IMR-90 (cell line): ENCODE results near the gene GNG12. TPM values are rescaled to one million over a fixed set of nuclear protein-coding genes. Genes with fewer than 3 reads are reported as not detected.

Experiments
- ATAC-seq: fragments of 200-7000 bp; cut with Tn5 transposase; 2 replicates; pipeline ENCODE4 v1.9.1; 2020; ENCODE audit warnings: low read depth, mild to moderate bottlenecking, moderate library complexity
- BruUV-seq: library from RNA; stranded (reverse); fragments of 400-500 nt; replicated peaks from 2 replicates; lab custom pipeline; 2021; lab: Mats Ljungman, UMichigan
- CTCF ChIA-PET: fragments of 300-600 bp; formaldehyde crosslinking; extraction: SDS; loops from one replicate; lab custom pipeline; 2021; ENCODE audit warnings: antibody characterized with exemption; lab: Yijun Ruan, JAX
- POLR2A ChIA-PET: fragments of 300-600 bp; sonication (Branson Sonifier 250); formaldehyde crosslinking; loops from one replicate; lab custom pipeline; 2022; ENCODE audit warnings: antibody characterized with exemption; ENCODE audit not compliant: unreplicated experiment; lab: Charles Lee
- DNase-seq: peaks from one replicate; pipeline ENCODE4 v3.0.0; 2013
- H2AFZ ChIP-seq: replicated peaks from 2 replicates; pipeline ENCODE3; 2013; ENCODE audit warnings: low read length, mild to moderate bottlenecking; ENCODE audit not compliant: poor library complexity
- H2AK5ac ChIP-seq: 2 replicates; pipeline ENCODE4 v1.6.1; 2013; ENCODE audit warnings: low read depth, low read length, inconsistent platforms
- H2AK9ac ChIP-seq: replicated peaks from 2 replicates; pipeline ENCODE3; 2013; ENCODE audit warnings: mild to moderate bottlenecking, low read depth, low read length, moderate library complexity; ENCODE audit not compliant: poor library complexity
- H2BK120ac ChIP-seq: 2 replicates; pipeline ENCODE4 v1.6.1; 2013; ENCODE audit warnings: low read depth, low read length, inconsistent platforms
- H2BK15ac ChIP-seq: 3 replicates; pipeline ENCODE4 v1.6.1; 2013; ENCODE audit warnings: low read depth, low read length, inconsistent platforms
- H2BK20ac ChIP-seq: 2 replicates; pipeline ENCODE4 v1.6.1; 2013; ENCODE audit warnings: low read depth, mild to moderate bottlenecking, inconsistent platforms, low read length, moderate library complexity
- H2BK5ac ChIP-seq: 2 replicates; pipeline ENCODE4 v1.6.1; 2013; ENCODE audit warnings: mild to moderate bottlenecking, low read depth, low read length, inconsistent platforms; ENCODE audit not compliant: poor library complexity, severe bottlenecking
- H3K14ac ChIP-seq: replicated peaks from 2 replicates; pipeline ENCODE4 v1.6.1; 2013; ENCODE audit warnings: low read depth, low read length, inconsistent platforms
- H3K18ac ChIP-seq: 2 replicates; pipeline ENCODE4 v1.6.1; 2013; ENCODE audit warnings: low read depth, low read length, control low read depth
- H3K23ac ChIP-seq: 2 replicates; pipeline ENCODE4 v1.6.1; 2013; ENCODE audit warnings: low read depth, low read length, inconsistent platforms
- H3K27ac ChIP-seq: 2 replicates; pipeline ENCODE4 v1.5.1; 2013; ENCODE audit warnings: mild to moderate bottlenecking, control low read depth, low read length; ENCODE audit not compliant: insufficient read depth
- H3K27me3 ChIP-seq: 2 replicates; pipeline ENCODE4 v1.6.1; 2013; ENCODE audit warnings: low read length; ENCODE audit not compliant: control insufficient read depth, insufficient read depth
- H3K36me3 ChIP-seq: 2 replicates; pipeline ENCODE4 v1.6.1; 2013; ENCODE audit warnings: low read length, mixed read lengths; ENCODE audit not compliant: control insufficient read depth, insufficient read depth
- H3K4ac ChIP-seq: 2 replicates; pipeline ENCODE4 v1.6.1; 2013; ENCODE audit warnings: low read depth, low read length, inconsistent platforms
- H3K4me1 ChIP-seq: 2 replicates; pipeline ENCODE4 v1.6.1; 2013; ENCODE audit warnings: low read length, mixed read lengths; ENCODE audit not compliant: control insufficient read depth, insufficient read depth
- H3K4me2 ChIP-seq: 2 replicates; pipeline ENCODE4 v1.6.1; 2013; ENCODE audit warnings: low read depth, mild to moderate bottlenecking, control low read depth, low read length, moderate library complexity
- H3K4me3 ChIP-seq: 2 replicates; pipeline ENCODE4 v1.5.1; 2013; ENCODE audit warnings: low read depth, mild to moderate bottlenecking, control low read depth, low read length, moderate library complexity; ENCODE audit not compliant: insufficient read depth
- H3K56ac ChIP-seq: 2 replicates; pipeline ENCODE4 v1.6.1; 2013; ENCODE audit warnings: low read length, inconsistent platforms; ENCODE audit not compliant: insufficient read depth; ENCODE audit errors: extremely low read depth
- H3K79me1 ChIP-seq, 2 experiments: 2 replicates each; pipeline ENCODE4 v1.6.1; 2013; ENCODE audit warnings: low read length in 2 of 2, inconsistent platforms in 1 of 2, low read depth in 1 of 2
- H3K9ac ChIP-seq: 2 replicates; pipeline ENCODE4 v1.6.1; 2013; ENCODE audit warnings: low read depth, low read length, control low read depth
- H3K9me1 ChIP-seq: 2 replicates; pipeline ENCODE4 v1.6.1; 2013; ENCODE audit warnings: low read length, inconsistent platforms; ENCODE audit not compliant: insufficient read depth
- H3K9me3 ChIP-seq: 2 replicates; pipeline ENCODE4 v1.6.1; 2013; ENCODE audit warnings: low read length; ENCODE audit not compliant: control insufficient read depth, insufficient read depth
- H4K20me1 ChIP-seq: 2 replicates; pipeline ENCODE4 v1.6.1; 2013; ENCODE audit warnings: low read length, inconsistent platforms; ENCODE audit not compliant: insufficient read depth
- H4K5ac ChIP-seq: 2 replicates; pipeline ENCODE4 v1.6.1; 2013; ENCODE audit warnings: mild to moderate bottlenecking, low read depth, low read length, control low read depth
- H4K8ac ChIP-seq, 2 experiments: 2 replicates each; pipeline ENCODE4 v1.6.1; 2013; ENCODE audit warnings: low read depth in 2 of 2, low read length in 2 of 2, control low read depth in 1 of 2, inconsistent platforms in 1 of 2
- H4K91ac ChIP-seq: 2 replicates; pipeline ENCODE4 v1.6.1; 2013; ENCODE audit warnings: low read depth, low read length, inconsistent platforms; ENCODE audit not compliant: insufficient read depth
- BHLHE40 ChIP-seq: fragments of 150-350 bp; IDR thresholded peaks from 2 replicates; pipeline ENCODE4 v1.6.1; 2016; ENCODE audit warnings: mild to moderate bottlenecking, low read depth, low read length
- CEBPB ChIP-seq: IDR thresholded peaks from 2 replicates; pipeline ENCODE4 v1.6.1; 2012; ENCODE audit warnings: low read depth, low read length, improper control_type of control experiment
- CHD1 ChIP-seq: IDR thresholded peaks from 2 replicates; pipeline ENCODE4 v1.6.1; 2012; ENCODE audit warnings: low read depth, low read length, improper control_type of control experiment
- MAFK ChIP-seq: IDR thresholded peaks from 2 replicates; pipeline ENCODE4 v1.6.1; 2012; ENCODE audit warnings: low read depth, low read length, improper control_type of control experiment
- SMC3 ChIP-seq: fragments of 150-350 bp; IDR thresholded peaks from 2 replicates; pipeline ENCODE4 v1.6.1; 2016; ENCODE audit warnings: low read depth, mild to moderate bottlenecking, antibody characterized with exemption, low read length, moderate library complexity
- WGBS, 2 experiments: methylation state at CpG; one replicate each; pipeline versions ENCODE4 v1.1.5 to v1.1.7; 2013; ENCODE audit warnings: missing lambda C conversion rate in 2 of 2; ENCODE audit not compliant: insufficient read length in 1 of 2; ENCODE audit errors: extremely low coverage in 2 of 2; 5-methylcytosine and 5-hydroxymethylcytosine counted together
- dilution Hi-C: fragments of 300-500 bp; cut with HindIII; formaldehyde crosslinking; loops from one replicate; pipeline ENCODE4 v1.14.3; 2018; ENCODE audit warnings: low sequenced_read_pairs; ENCODE audit not compliant: unreplicated experiment
- in situ Hi-C: fragments of 300-500 bp; cut with MboI; formaldehyde crosslinking; loops from 3 replicates; pipeline ENCODE4 v1.14.3; 2019; ENCODE audit warnings: low sequenced_read_pairs, inconsistent platforms, mixed read lengths
- intact Hi-C: fragments of 100-400 bp; cut with micrococcal nuclease; formaldehyde crosslinking; loops from 2 replicates; pipeline ENCODE4 v1.10.0; 2022
- polyA plus RNA-seq, 3 experiments: library from polyadenylated mRNA; depleted of rRNA; stranded (reverse); fragments of >200 nt; gene quantifications; 2 replicates each; pipeline ENCODE4 v1.2.3, GENCODE V29; 2012; ENCODE audit warnings: low replicate concordance in 1 of 3
- total RNA-seq: library from RNA; depleted of rRNA; stranded (reverse); fragments of >200 nt; gene quantifications from 2 replicates; pipeline ENCODE4 v1.2.3, GENCODE V29; 2012
- TF ChIP-seq, protein P1 (sequence below): fragments of 150-350 bp; IDR thresholded peaks from 2 replicates; pipeline ENCODE4 v1.6.1; 2016; ENCODE audit warnings: low read depth, mild to moderate bottlenecking, low read length, moderate library complexity, borderline replicate concordance
- TF ChIP-seq, protein P2 (sequence below): conservative IDR thresholded peaks from 2 replicates; pipeline ENCODE4 v1.5.1; 2012; ENCODE audit warnings: mild to moderate bottlenecking, low read depth, low read length, improper control_type of control experiment

GNG12 gene
- total and polyA plus RNA-seq, 2 of the 4 experiments (the other 2 are of a cell fraction): 92.3 to 132 TPM

DNA sequence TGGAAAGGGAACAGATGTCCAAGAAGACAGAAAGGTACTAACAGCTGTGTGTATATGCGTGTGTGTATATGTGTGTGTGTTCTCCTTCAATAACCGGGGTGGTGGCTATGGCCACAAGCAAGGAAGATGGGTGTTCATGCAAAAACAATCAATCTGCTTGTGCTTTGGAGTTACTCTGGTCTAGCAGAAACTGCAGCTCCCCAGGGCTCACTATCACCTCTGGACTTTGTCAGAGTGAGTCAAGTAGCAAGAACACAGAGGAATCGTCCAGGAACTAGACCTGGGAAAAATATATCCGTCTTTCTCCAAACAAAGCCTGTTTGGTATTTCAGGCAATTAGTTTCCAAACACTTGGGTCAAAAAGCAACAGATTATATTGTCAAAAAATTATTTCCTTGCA lies 68.6 kb downstream of the GNG12 start:
- no peak overlapping the region for H4K8ac ChIP-seq
- DNase-seq: no peak
- H2AFZ ChIP-seq: no peak overlapping the region
- H3K4me3 ChIP-seq: no peak overlapping the region
- H3K9me1 ChIP-seq: peaks cover 20% of the 10 kb centered on the region
- CTCF ChIA-PET: interaction anchor here (0.6 to 1.3 kb wide), 4 partner anchors 51 to 255 kb away, joined by 3 to 8 read pairs (median 3); no protein-coding TSS in a partner anchor
- H3K18ac ChIP-seq: no peak overlapping the region
- peak overlapping the region; percentile 33; the same call in 1 of the 2 replicates for H2AK5ac ChIP-seq
- peaks cover 15% of the 10 kb centered on the region for H4K20me1 ChIP-seq
- peaks cover 27% of the 10 kb centered on the region for H3K4me1 ChIP-seq
- no peak overlapping the region for H2AK9ac ChIP-seq
- no peak overlapping the region for H3K27ac ChIP-seq
- in situ Hi-C loops: loop anchor here (5.0 to 25.0 kb wide), 2 partner anchors 73 to 352 kb away; no protein-coding TSS in a partner anchor
- H2BK15ac ChIP-seq: no peak overlapping the region
- no peak overlapping the region for H3K14ac ChIP-seq
- H3K23ac ChIP-seq: peak overlapping the region; percentile 67; the same call in 1 of the 2 replicates
- POLR2A ChIA-PET: interaction anchor here (0.5 kb wide), 1 partner anchor 346 kb away, joined by 7 read pairs; no protein-coding TSS in a partner anchor
- H3K9ac ChIP-seq: no peak overlapping the region
- no peaks in the 10 kb centered on the region for H3K27me3 ChIP-seq
- H2BK20ac ChIP-seq: no peak overlapping the region
- ATAC-seq: no peak
- no peak overlapping the region; the same call in 1 of the 2 replicates for H4K5ac ChIP-seq
- no CpG with 5 or more reads among the region's 4 CpGs for WGBS, 2 experiments
- H2BK120ac ChIP-seq: no peak overlapping the region
- TF ChIP-seq CHD1 (no peak), CEBPB (no peak), MAFK (no peak), BHLHE40 (no peak), SMC3 (no peak)
- TF ChIP-seq, protein P1, sequence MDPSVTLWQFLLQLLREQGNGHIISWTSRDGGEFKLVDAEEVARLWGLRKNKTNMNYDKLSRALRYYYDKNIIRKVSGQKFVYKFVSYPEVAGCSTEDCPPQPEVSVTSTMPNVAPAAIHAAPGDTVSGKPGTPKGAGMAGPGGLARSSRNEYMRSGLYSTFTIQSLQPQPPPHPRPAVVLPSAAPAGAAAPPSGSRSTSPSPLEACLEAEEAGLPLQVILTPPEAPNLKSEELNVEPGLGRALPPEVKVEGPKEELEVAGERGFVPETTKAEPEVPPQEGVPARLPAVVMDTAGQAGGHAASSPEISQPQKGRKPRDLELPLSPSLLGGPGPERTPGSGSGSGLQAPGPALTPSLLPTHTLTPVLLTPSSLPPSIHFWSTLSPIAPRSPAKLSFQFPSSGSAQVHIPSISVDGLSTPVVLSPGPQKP: no peak
- TF ChIP-seq, protein P2, sequence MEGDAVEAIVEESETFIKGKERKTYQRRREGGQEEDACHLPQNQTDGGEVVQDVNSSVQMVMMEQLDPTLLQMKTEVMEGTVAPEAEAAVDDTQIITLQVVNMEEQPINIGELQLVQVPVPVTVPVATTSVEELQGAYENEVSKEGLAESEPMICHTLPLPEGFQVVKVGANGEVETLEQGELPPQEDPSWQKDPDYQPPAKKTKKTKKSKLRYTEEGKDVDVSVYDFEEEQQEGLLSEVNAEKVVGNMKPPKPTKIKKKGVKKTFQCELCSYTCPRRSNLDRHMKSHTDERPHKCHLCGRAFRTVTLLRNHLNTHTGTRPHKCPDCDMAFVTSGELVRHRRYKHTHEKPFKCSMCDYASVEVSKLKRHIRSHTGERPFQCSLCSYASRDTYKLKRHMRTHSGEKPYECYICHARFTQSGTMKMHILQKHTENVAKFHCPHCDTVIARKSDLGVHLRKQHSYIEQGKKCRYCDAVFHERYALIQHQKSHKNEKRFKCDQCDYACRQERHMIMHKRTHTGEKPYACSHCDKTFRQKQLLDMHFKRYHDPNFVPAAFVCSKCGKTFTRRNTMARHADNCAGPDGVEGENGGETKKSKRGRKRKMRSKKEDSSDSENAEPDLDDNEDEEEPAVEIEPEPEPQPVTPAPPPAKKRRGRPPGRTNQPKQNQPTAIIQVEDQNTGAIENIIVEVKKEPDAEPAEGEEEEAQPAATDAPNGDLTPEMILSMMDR: no peak
- H3K36me3 ChIP-seq: peaks cover 4% of the 10 kb centered on the region; the same call in 1 of the 2 replicates
- no peaks in the 10 kb centered on the region for H3K9me3 ChIP-seq
- no peak overlapping the region for H3K4me2 ChIP-seq
- dilution Hi-C loops: no loop called here
- H2BK5ac ChIP-seq: no peak overlapping the region
- no peak overlapping the region for H4K91ac ChIP-seq
- no peak overlapping the region for H3K4ac ChIP-seq
- H3K79me1 ChIP-seq: peaks cover 47 to 77% of the 10 kb centered on the region in 2 experiments
- no TSS peak for BruUV-seq
- intact Hi-C loops: loop anchor here (10.0 kb wide), 1 partner anchor 580 kb away; no protein-coding TSS in a partner anchor
- no peak overlapping the region for H3K56ac ChIP-seq
